A673 (cell line): ENCODE results near the gene PPP1R13L. TPM values are rescaled to one million over a fixed set of nuclear protein-coding genes. Genes with fewer than 3 reads are reported as not detected.

ENCODE experiments used
- BruUV-seq: library from RNA; stranded (reverse); fragments of 400-500 nt; replicated peaks from 2 replicates; lab custom pipeline; 2021; lab: Mats Ljungman, UMichigan
- CTCF ChIA-PET: fragments of 300-600 bp; sonication (Branson Sonifier 250); formaldehyde crosslinking; loops from one replicate; lab custom pipeline; 2022; ENCODE audit warnings: antibody characterized with exemption; lab: Charles Lee
- POLR2A ChIA-PET: fragments of 300-600 bp; sonication (Branson Sonifier 250); formaldehyde crosslinking; loops from one replicate; lab custom pipeline; 2022; ENCODE audit warnings: antibody characterized with exemption; ENCODE audit not compliant: low non-redundant PET; lab: Charles Lee
- DNase-seq: peaks from one replicate; pipeline ENCODE4 v3.0.0-alpha.2; 2015; ENCODE audit warnings: low spot score
- H3K27ac ChIP-seq: fragments of 200-600 bp; sonication (generic); 2 replicates; pipeline ENCODE4 v1.5.1; 2016; ENCODE audit warnings: mixed run types, low read depth, mild to moderate bottlenecking, mixed read lengths, antibody characterized with exemption, low read length; ENCODE audit not compliant: poor library complexity, severe bottlenecking
- H3K27me3 ChIP-seq: fragments of 200-600 bp; sonication (generic); replicated peaks from 2 replicates; pipeline ENCODE4 v1.6.1; 2017; ENCODE audit warnings: mixed run types, low read depth, mild to moderate bottlenecking, mixed read lengths, antibody characterized with exemption, low read length; ENCODE audit not compliant: insufficient read depth, poor library complexity
- H3K36me3 ChIP-seq: fragments of 200-600 bp; sonication (generic); 2 replicates; pipeline ENCODE4 v1.6.1; 2016; ENCODE audit warnings: mixed run types, mild to moderate bottlenecking, mixed read lengths, antibody characterized with exemption, low read length; ENCODE audit not compliant: insufficient read depth, poor library complexity, severe bottlenecking
- H3K4me1 ChIP-seq: fragments of 200-600 bp; sonication (generic); 2 replicates; pipeline ENCODE4 v1.6.1; 2017; ENCODE audit warnings: mixed run types, mild to moderate bottlenecking, mixed read lengths, antibody characterized with exemption, low read length; ENCODE audit not compliant: insufficient read depth, poor library complexity, severe bottlenecking
- H3K4me3 ChIP-seq: fragments of 200-600 bp; sonication (generic); 2 replicates; pipeline ENCODE4 v1.5.1; 2016; ENCODE audit warnings: low read depth, mixed run types, mild to moderate bottlenecking, mixed read lengths, low read length; ENCODE audit not compliant: poor library complexity, severe bottlenecking
- H3K9me3 ChIP-seq: fragments of 200-600 bp; sonication (generic); 2 replicates; pipeline ENCODE4 v1.6.1; 2016; ENCODE audit warnings: mixed run types, low read depth, mild to moderate bottlenecking, mixed read lengths, antibody characterized with exemption, low read length; ENCODE audit not compliant: poor library complexity, severe bottlenecking
- CTCF ChIP-seq: fragments of 300-800, 200-600 bp; sonication (generic); conservative IDR thresholded peaks from 2 replicates; pipeline ENCODE4 v1.5.1; 2017; ENCODE audit warnings: low read depth, mild to moderate bottlenecking, antibody characterized with exemption, low read length, moderate library complexity, mixed read lengths
- EZH2 ChIP-seq: fragments of 200-600 bp; sonication (generic); IDR thresholded peaks from 2 replicates; pipeline ENCODE4 v1.6.1; 2017; ENCODE audit warnings: borderline replicate concordance, low read depth, mild to moderate bottlenecking, mixed read lengths, antibody characterized with exemption, low read length; ENCODE audit not compliant: poor library complexity, severe bottlenecking
- intact Hi-C: fragments of 100-400 bp; cut with micrococcal nuclease; formaldehyde crosslinking; loops from one replicate; pipeline ENCODE4 v1.10.0; 2022; ENCODE audit not compliant: unreplicated experiment
- total RNA-seq: library from RNA; stranded (reverse); gene quantifications from 2 replicates; pipeline ENCODE4 v1.2.3, GENCODE V29; 2021

PPP1R13L gene
- total RNA-seq, 1 experiment from 2014 or later, result 5.5 TPM

- POLR2A ChIA-PET, result no interaction called here
- no TSS peak for BruUV-seq
- peak overlapping the region; percentile 85 for H3K27ac ChIP-seq
Observed at GRCh38 chr19:45428384-45429231, 23.7 kb upstream of the PPP1R13L start.

GRCh38 chr19:45424191-45425058 lies 19.6 kb upstream of the PPP1R13L start:
- intact Hi-C loops, result loop anchor here (5.0 kb wide), 2 partner anchors 218 to 268 kb away; partner anchors contain the start of genes QPCTL and SNRPD2

More at GRCh38 chr19:45428384-45429231, 23.7 kb upstream of the PPP1R13L start:
- H3K9me3 ChIP-seq, result no peaks in the 10 kb centered on the region
- H3K36me3 ChIP-seq, result no peaks in the 10 kb centered on the region
- peak; percentile 63 for DNase-seq
- intact Hi-C loops, result loop anchor here (5.0 kb wide), 2 partner anchors 214 to 264 kb away; partner anchors contain the start of genes QPCTL and SNRPD2
- peaks cover 9% of the 10 kb centered on the region for H3K4me1 ChIP-seq
- H3K4me3 ChIP-seq, result peak overlapping the region; percentile 85
- H3K27me3 ChIP-seq, result no peaks in the 10 kb centered on the region
- TF ChIP-seq CTCF (peak; percentile 63), EZH2 (no peak)
- CTCF ChIA-PET, result interaction anchor here (0.6 to 1.9 kb wide), 5 partner anchors 11 to 225 kb away, joined by 3 to 13 read pairs (median 4); no protein-coding TSS in a partner anchor

More at GRCh38 chr19:45424191-45425058, 19.6 kb upstream of the PPP1R13L start:
- TF ChIP-seq EZH2 (no peak), CTCF (no peak)
- peaks cover 16% of the 10 kb centered on the region for H3K4me1 ChIP-seq
- H3K27me3 ChIP-seq, result no peaks in the 10 kb centered on the region
- CTCF ChIA-PET, result interaction anchor here (0.5 to 1.0 kb wide), 7 partner anchors 14 to 261 kb away, joined by 3 to 10 read pairs (median 4); no protein-coding TSS in a partner anchor
- POLR2A ChIA-PET, result interaction anchor here (0.5 to 0.7 kb wide), 2 partner anchors 15 to 1777 kb away, joined by 5 to 12 read pairs; no protein-coding TSS in a partner anchor
- peaks cover 15% of the 10 kb centered on the region for H3K36me3 ChIP-seq
- DNase-seq, result peak; percentile 94
- BruUV-seq, result TSS peak; percentile 89
- H3K4me3 ChIP-seq, result peak overlapping the region; percentile 63
- peak overlapping the region; percentile 89 for H3K27ac ChIP-seq
- no peaks in the 10 kb centered on the region for H3K9me3 ChIP-seq
